ENCODE measurements around the gene EVPLL. TPM values are rescaled to one million over a fixed set of nuclear protein-coding genes. Genes with fewer than 3 reads are reported as not detected.
A peak's percentile ranks its signal among the peaks of the same experiment; 100 is the strongest.
"Not testable (repeated sequence)": the region's sequence is repeated elsewhere in the genome, so short reads cannot be mapped to it uniquely, and the experiment has no call there.

Gene EVPLL
- not detected in 2 replicates for total RNA-seq (2014; rRNA removed; shearing (Covaris generic))

- Histone ChIP-seq H3K36me3 (replicated peaks; ENCODE audit: control insufficient read depth, insufficient read depth, low read length) (no peaks in the 10 kb centered on the region), H3K27me3 (ENCODE audit: control insufficient read depth, insufficient read depth, low read length) (no peaks in the 10 kb centered on the region), H3K4me3 (ENCODE audit: insufficient read depth, low read depth, low read length) (no peak within 1 kb of the TSS)
- peak; percentile 37 for DNase-seq
Measured at GRCh38 chr17:18377437-18378204, at the start of gene EVPLL. Gene EVPLL, plus strand, starts transcription at chr17:18377778. Its CDS starts 3,160 bp downstream, at chr17:18380938.

- Histone ChIP-seq H3K36me3 (replicated peaks; ENCODE audit: control insufficient read depth, insufficient read depth, low read length) (peaks cover 22% of the 10 kb centered on the region), H3K4me3 (ENCODE audit: insufficient read depth, low read depth, low read length) (no peak overlapping the region), H3K27me3 (ENCODE audit: control insufficient read depth, insufficient read depth, low read length) (no peaks in the 10 kb centered on the region)
- peak; percentile 47 for DNase-seq
Measured at GRCh38 chr17:18328643-18329204, 48.9 kb upstream of the EVPLL start.

- Histone ChIP-seq H3K27me3 (ENCODE audit: control insufficient read depth, insufficient read depth, low read length) (no peaks in the 10 kb centered on the region), H3K36me3 (replicated peaks; ENCODE audit: control insufficient read depth, insufficient read depth, low read length) (peaks cover 28% of the 10 kb centered on the region), H3K4me3 (ENCODE audit: insufficient read depth, low read depth, low read length) (no peak overlapping the region)
- no peak for DNase-seq
Measured at GRCh38 chr17:18331879-18332278, 45.7 kb upstream of the EVPLL start.

DNA sequence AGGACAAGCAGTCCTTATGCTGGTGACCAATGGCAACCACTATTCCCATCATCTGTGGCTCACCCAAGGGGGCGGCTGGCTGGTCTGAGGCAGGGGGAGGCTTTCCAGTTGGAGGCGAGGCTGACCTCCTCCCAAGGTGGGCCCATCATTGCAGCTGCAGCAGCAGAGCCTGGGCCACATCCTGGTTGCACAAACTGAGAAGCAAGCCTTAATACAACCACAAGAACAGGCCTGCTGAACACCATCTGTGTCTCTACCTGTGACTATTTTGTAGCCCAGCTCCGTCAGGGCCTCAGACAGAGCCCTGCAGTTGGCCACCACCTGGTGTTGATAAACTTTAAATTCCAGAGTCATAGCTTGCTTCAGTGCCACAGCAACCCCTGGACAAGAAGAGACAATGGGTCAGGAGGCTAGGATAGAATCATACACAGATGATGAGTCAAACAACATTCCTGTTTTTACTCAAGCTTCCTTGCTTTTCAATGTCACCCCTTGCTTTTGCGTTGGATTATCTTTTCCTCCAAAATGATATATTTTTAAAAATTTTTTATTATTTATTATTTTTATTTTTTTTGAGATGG, 44.6 kb upstream of the EVPLL start:
- no peak overlapping the region for H3K4me3 ChIP-seq (ENCODE audit: insufficient read depth, low read depth, low read length)
- no peaks in the 10 kb centered on the region for H3K27me3 ChIP-seq (ENCODE audit: control insufficient read depth, insufficient read depth, low read length)
- H3K36me3 ChIP-seq (replicated peaks; ENCODE audit: control insufficient read depth, insufficient read depth, low read length) = peaks cover 32% of the 10 kb centered on the region
- DNase-seq = no peak

DNA sequence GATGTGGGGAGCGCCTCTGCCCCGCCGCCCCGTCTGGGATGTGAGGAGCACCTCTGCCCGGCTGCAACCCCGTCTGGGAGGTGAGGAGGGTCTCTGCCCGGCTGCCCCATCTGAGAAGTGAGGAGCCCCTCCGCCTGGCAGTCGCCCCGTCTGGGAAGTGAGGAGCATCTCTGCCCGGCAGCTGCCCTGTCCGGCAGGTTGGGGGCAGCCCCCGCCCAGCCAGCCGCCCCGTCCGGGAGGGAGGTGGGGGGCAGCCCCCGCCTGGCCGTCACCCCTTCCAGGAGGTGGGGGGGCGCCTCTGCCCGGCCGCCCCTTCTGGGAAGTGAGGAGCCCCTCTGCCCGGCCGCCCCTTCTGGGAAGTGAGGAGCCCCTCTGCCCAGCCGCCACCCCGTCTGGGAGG, 39.4 kb upstream of the EVPLL start:
- peaks cover 34% of the 10 kb centered on the region for H3K36me3 ChIP-seq (replicated peaks; ENCODE audit: control insufficient read depth, insufficient read depth, low read length)
- not testable (repeated sequence) for H3K4me3 ChIP-seq (ENCODE audit: insufficient read depth, low read depth, low read length); DNase-seq; H3K27me3 ChIP-seq (ENCODE audit: control insufficient read depth, insufficient read depth, low read length)

- no peaks in the 10 kb centered on the region for H3K27me3 ChIP-seq (ENCODE audit: control insufficient read depth, insufficient read depth, low read length)
- H3K36me3 ChIP-seq (replicated peaks; ENCODE audit: control insufficient read depth, insufficient read depth, low read length) = peaks cover 31% of the 10 kb centered on the region
- H3K4me3 ChIP-seq (ENCODE audit: insufficient read depth, low read depth, low read length) = no peak overlapping the region
- DNase-seq = no peak
Measured at GRCh38 chr17:18339933-18340332, 37.6 kb upstream of the EVPLL start.

DNA sequence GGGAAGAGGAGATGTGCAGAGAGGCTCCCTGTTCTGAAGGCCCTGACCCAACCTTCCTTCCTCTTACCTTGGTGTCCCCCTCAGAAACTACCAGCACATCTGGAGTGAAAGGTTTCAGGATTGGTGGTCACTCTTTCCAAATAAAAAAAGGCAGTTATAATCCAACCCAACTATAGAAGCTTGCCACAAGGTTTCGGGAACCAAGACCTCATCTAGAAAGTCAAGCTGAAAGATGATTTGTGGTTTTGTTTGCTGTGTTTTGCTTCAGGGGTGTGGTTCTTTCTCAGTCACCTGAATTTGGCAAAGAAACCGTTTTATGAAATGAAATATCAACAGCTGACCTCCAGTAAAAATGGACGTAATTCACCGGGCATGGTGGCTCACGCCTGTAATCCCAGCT, 33.6 kb upstream of the EVPLL start:
- H3K27me3 ChIP-seq (ENCODE audit: control insufficient read depth, insufficient read depth, low read length) = no peaks in the 10 kb centered on the region
- H3K36me3 ChIP-seq (replicated peaks; ENCODE audit: control insufficient read depth, insufficient read depth, low read length) = peaks cover 40% of the 10 kb centered on the region
- no peak for DNase-seq
- no peak overlapping the region for H3K4me3 ChIP-seq (ENCODE audit: insufficient read depth, low read depth, low read length)

DNA sequence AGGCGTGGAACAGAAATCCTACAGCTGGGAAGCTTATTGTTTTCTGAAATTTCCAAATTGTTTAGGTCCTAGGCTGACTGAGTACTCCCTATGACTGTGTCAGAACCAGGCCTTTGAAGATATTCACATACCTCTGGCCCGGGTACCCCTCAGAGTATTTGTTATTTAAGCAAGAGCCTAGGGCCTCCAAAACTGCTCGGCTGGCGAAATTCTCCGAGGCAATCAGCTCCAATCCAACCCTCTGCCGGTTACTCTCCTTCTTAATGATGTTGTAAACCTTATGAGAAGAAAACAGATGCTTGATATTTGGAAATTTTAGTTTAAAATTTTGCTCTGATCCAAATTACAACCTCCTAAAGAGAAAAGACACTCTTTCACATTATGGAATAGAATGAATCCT, 24.0 kb upstream of the EVPLL start:
- Histone ChIP-seq H3K36me3 (replicated peaks; ENCODE audit: control insufficient read depth, insufficient read depth, low read length) (peaks cover 13% of the 10 kb centered on the region), H3K27me3 (ENCODE audit: control insufficient read depth, insufficient read depth, low read length) (no peaks in the 10 kb centered on the region), H3K4me3 (ENCODE audit: insufficient read depth, low read depth, low read length) (no peak overlapping the region)
- no peak for DNase-seq

- H3K27me3 ChIP-seq (ENCODE audit: control insufficient read depth, insufficient read depth, low read length) = no peaks in the 10 kb centered on the region
- peaks cover 11% of the 10 kb centered on the region for H3K36me3 ChIP-seq (replicated peaks; ENCODE audit: control insufficient read depth, insufficient read depth, low read length)
- no peak for DNase-seq
- no peak overlapping the region for H3K4me3 ChIP-seq (ENCODE audit: insufficient read depth, low read depth, low read length)
Measured at GRCh38 chr17:18356624-18357023, 21.0 kb upstream of the EVPLL start.

- no peak overlapping the region for H3K4me3 ChIP-seq (ENCODE audit: insufficient read depth, low read depth, low read length)
- no peaks in the 10 kb centered on the region for H3K27me3 ChIP-seq (ENCODE audit: control insufficient read depth, insufficient read depth, low read length)
- H3K36me3 ChIP-seq (replicated peaks; ENCODE audit: control insufficient read depth, insufficient read depth, low read length) = peaks cover 1% of the 10 kb centered on the region; the same call in 1 of the 2 replicates
- no peak for DNase-seq
Measured at GRCh38 chr17:18360518-18360917, 17.1 kb upstream of the EVPLL start.

DNA sequence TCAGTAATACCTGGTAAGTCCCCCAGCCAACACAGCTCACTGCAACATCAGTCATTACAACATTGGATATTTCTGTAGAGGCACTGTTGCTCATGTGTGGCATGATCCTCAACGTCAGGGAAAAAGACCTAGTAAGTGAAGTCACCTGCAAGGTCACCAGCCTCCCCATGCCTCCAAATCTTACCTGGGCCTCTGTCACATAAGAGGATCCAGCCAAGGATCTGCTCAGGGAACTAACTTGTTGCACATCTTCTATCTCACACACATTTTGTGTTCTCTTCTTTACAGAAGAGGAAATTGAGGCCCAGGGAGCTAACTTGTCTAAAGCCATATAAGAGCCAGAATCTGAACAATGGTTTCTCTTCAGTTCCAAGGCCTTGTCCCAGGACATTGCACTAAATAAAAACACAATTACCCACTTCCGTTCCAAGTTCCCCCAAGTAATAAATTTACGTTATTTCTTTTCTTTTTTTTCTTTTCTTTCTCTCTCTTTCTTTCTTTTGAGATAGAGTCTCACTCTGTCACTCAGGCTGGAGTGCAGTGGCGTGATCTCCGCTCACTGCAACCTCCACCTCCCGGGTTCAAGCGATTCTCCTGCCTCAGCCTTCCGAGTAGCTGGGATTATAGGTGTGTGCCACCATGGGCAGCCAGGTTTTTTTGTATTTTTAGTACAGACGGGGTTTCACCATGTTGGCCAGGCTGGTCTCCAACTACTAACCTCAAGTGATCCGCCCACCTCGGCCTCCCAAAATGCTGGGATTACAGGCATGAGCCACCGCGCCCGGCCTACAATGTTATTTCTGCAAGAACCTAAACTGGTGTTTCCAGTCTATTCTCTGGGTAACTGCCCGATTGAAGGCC, 15.5 kb upstream of the EVPLL start:
- Histone ChIP-seq H3K4me3 (ENCODE audit: insufficient read depth, low read depth, low read length) (peak overlapping the region; percentile 90), H3K36me3 (replicated peaks; ENCODE audit: control insufficient read depth, insufficient read depth, low read length) (peaks cover 1% of the 10 kb centered on the region; the same call in 1 of the 2 replicates), H3K27me3 (ENCODE audit: control insufficient read depth, insufficient read depth, low read length) (no peaks in the 10 kb centered on the region)
- DNase-seq = no peak

GRCh38 chr17:18362698-18363100, 14.9 kb upstream of the EVPLL start:
- Histone ChIP-seq H3K36me3 (replicated peaks; ENCODE audit: control insufficient read depth, insufficient read depth, low read length) (peaks cover 1% of the 10 kb centered on the region; the same call in 1 of the 2 replicates), H3K27me3 (ENCODE audit: control insufficient read depth, insufficient read depth, low read length) (no peaks in the 10 kb centered on the region), H3K4me3 (ENCODE audit: insufficient read depth, low read depth, low read length) (peak overlapping the region; percentile 90)
- DNase-seq = peak; percentile 74

- peaks cover 1% of the 10 kb centered on the region; the same call in 1 of the 2 replicates for H3K36me3 ChIP-seq (replicated peaks; ENCODE audit: control insufficient read depth, insufficient read depth, low read length)
- no peaks in the 10 kb centered on the region for H3K27me3 ChIP-seq (ENCODE audit: control insufficient read depth, insufficient read depth, low read length)
- peak; percentile 99 for DNase-seq
- H3K4me3 ChIP-seq (ENCODE audit: insufficient read depth, low read depth, low read length) = peak within 1 kb of the TSS; percentile 90
Measured at GRCh38 chr17:18363101-18364049, 14.2 kb upstream of the EVPLL start, which contains the start of gene SHMT1. Gene SHMT1, minus strand, starts transcription at chr17:18363550. Its CDS starts 7,569 bp downstream, at chr17:18355981.

Data from H7 (cell line).